OCI-M2 (cell line): ENCODE data around the gene EFCAB11.
A peak's percentile ranks its signal among the peaks of the same experiment; 100 is the strongest.

Source experiments
- DNase-seq: peaks from one replicate; lab custom pipeline; 2025; ENCODE audit not compliant: unreplicated experiment; lab: John Stamatoyannopoulos, UW

EFCAB11 gene

DNA sequence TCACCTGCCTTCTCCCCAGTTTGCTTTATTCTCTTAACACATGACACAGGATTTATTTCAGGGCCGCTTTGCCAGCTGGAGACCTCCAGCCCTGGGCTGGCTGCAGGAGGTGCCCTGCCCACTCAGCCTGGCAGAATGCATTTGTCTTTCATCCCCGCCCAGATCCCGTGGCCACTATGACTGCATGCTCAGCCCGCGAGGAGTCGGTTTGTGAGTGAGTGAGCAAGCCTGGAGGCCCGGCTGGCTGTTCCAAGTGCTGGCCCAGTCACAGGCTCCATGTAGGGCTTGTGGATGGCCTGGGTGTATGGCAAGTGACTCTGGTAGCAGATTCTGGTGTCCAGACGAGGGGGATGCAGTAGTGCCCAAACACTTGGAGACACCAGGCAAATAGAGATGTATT, 3.3 kb upstream of the EFCAB11 start:
- no peak for DNase-seq

GRCh38 chr14:89957376-89957775, 2.8 kb upstream of the EFCAB11 start:
- no peak for DNase-seq

DNA sequence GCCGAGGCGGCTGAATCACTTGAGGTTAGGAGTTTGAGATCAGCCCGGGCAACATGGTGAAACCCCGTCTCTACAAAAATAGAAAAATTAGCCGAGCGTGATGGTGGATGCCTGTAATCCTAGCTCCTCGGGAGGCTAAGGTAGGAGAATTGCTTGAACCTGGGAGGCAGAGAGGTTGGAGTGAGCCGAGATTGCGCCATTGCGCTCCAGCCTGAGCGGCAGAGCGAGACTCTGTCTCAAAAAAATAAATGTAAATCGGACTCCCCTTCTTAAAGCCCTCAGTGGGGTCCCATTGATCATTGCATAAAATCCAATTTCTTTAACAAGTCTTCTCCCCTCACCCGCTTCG, 2.1 kb upstream of the EFCAB11 start:
- no peak for DNase-seq

- DNase-seq = peak; percentile 75
These were observed 1.5 kb upstream of the EFCAB11 start, which contains the start of gene TDP1 for GRCh38 chr14:89955745-89956660. Gene TDP1, plus strand, starts transcription at chr14:89955927. Its CDS starts 7,188 bp downstream, at chr14:89963115.

GRCh38 chr14:89955022-89955744, 653 bp upstream of the EFCAB11 start:
- no peak for DNase-seq

- no peak for DNase-seq
These were observed 928 bp downstream of the EFCAB11 start for GRCh38 chr14:89953602-89954001.

GRCh38 chr14:89952576-89952975, 2.0 kb downstream of the EFCAB11 start:
- no peak for DNase-seq

GRCh38 chr14:89947344-89947743, 7.2 kb downstream of the EFCAB11 start:
- DNase-seq = no peak

DNA sequence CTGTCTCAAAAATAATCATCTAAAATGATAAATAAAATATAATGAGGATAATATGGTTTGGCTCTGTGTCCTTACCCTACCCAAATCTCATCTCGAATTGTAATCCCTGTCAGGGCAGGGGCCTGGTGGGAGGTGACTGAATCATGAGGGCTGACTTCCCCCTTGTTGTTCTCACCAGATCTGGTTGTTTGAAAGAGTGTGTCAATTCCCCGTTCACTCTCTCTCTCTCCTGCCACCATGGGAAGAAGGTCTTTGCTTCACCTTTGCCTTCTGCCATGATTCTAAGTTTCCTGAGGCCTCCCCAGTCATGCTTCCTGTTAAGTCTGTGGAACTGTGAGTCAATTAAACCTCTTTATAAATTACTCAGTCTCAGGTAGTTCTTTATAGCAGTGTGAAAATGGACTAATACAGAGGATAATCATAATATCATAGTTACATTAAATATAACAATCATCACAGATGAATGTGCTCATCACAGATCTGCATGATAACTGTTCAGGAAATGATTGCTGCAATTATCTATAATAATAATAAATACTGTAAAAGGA, 12.6 kb downstream of the EFCAB11 start:
- no peak for DNase-seq

- DNase-seq = no peak
These were observed 17.8 kb downstream of the EFCAB11 start for GRCh38 chr14:89936654-89937185.

DNA sequence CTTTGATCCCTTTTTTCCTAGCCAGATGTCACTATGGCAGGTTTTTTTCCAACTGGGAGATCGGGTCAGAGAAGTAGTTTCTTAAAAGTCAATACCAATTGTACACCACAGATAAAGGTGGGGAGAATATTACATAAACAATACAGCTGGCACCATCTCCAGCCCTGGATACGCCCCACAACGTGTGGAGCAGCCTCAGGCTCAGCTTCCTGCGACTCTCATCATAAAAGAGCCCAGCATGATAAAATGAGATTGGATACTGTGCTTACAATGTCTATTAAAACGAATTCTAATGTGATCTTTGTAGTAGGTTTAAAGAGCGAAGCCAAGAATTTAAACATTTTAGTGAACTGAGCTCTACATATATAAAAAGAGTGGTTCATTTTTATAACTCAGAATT, 21.5 kb downstream of the EFCAB11 start:
- no peak for DNase-seq

GRCh38 chr14:89927186-89927865, 27.2 kb downstream of the EFCAB11 start:
- no peak for DNase-seq

DNA sequence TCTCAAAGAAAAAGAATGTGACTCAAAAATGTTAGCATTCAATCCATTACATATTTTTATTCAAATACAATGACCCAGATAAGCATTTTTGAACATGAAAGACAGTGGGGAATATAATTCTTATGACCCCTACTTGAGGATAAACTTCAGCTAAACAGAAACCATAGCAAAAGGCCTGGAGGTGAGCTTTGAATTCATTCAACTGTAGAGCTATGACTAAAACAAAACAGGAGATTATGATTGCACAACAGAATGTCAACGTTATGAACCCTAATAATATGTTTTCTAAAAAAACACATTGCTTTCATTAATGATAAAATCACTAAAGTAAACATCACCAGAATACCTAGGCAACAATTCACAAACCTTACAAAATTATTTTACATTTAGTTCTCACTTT, 27.8 kb downstream of the EFCAB11 start:
- DNase-seq = no peak

DNA sequence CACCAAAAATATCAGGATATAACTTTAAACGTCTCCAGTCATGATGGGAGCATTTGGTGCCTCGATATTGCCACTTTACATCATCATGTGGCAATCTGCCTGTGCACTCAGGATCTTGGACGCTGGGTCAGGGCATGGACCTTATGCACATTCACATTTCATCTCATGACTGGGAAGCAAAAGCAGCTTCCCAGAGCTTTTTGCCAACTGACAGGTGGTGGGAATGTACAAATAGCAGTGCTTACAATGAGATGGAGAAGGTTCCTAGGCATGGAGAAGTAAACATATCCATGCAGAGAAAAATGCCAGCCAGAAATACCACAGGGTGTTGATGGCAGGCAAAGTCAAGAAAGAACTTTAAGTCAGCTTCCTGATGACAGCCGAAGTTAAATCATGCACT, 30.3 kb downstream of the EFCAB11 start:
- DNase-seq = no peak

GRCh38 chr14:89922031-89922907, 32.3 kb downstream of the EFCAB11 start:
- DNase-seq = no peak

GRCh38 chr14:89921346-89921745, 33.2 kb downstream of the EFCAB11 start:
- DNase-seq = no peak

- DNase-seq = no peak
These were observed 34.5 kb downstream of the EFCAB11 start for GRCh38 chr14:89920056-89920455.

DNA sequence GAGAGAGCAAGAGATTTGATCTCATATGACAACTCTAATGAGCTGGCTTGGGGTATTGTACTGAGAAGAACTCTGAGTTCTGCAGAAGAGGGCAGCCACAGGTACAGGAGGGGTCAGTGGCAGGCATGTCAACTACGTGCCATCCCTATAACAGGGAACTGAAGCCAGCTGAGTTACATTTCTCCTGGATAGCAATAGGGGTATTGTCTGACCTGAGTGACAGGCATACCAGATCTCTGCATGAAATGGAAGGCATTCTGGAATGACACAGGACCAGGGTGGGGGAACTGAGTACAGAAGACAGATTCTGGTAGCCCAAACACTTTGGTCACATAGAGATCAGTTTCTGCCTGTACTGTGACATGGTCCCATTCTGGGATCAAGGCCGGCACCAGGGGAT, 35.8 kb downstream of the EFCAB11 start:
- DNase-seq = no peak

DNA sequence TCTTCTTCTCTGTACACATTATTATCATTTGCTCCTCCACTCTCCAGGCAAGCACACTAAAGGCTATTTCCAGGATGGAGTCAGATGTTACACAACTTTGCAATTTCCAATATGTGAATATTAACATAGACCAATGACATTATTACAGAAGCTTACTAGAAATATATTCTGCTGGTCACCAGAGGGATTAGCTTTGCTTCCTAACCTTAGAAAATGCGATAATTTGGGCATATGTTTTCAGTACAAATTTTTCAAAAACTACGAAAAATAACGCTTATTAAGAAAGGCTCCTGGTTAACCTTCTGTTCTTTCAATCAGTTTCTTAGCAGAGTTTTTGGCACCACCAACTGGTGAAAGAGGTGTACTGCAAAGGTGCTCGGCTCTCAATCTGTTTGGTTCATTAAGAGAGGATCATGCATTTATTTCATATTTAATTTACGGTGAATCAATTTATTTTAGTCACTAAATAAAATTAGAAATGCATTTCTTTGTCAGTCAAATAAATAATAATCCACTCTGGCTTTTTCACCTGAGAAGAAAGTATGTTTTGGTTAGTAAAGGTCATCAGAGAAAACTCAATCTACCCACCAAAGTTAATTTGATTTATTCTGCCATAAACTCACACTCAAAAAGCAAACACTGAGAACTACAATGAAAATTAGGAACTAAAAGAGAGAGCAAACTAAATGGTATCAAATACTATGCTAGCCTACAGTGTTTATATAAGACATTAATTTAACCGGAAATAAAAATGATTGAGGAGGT, 39.2 kb downstream of the EFCAB11 start:
- DNase-seq = peak; percentile 75
